ENCODE data around the gene LINC01488. TPM values are rescaled to one million over a fixed set of nuclear protein-coding genes. Genes with fewer than 3 reads are reported as not detected.

Gene LINC01488
- total and polyA plus RNA-seq, 9 of the 15 experiments (the other 6 are each of a cell fraction or from before 2014, with no cell fraction given) = not detected

DNA sequence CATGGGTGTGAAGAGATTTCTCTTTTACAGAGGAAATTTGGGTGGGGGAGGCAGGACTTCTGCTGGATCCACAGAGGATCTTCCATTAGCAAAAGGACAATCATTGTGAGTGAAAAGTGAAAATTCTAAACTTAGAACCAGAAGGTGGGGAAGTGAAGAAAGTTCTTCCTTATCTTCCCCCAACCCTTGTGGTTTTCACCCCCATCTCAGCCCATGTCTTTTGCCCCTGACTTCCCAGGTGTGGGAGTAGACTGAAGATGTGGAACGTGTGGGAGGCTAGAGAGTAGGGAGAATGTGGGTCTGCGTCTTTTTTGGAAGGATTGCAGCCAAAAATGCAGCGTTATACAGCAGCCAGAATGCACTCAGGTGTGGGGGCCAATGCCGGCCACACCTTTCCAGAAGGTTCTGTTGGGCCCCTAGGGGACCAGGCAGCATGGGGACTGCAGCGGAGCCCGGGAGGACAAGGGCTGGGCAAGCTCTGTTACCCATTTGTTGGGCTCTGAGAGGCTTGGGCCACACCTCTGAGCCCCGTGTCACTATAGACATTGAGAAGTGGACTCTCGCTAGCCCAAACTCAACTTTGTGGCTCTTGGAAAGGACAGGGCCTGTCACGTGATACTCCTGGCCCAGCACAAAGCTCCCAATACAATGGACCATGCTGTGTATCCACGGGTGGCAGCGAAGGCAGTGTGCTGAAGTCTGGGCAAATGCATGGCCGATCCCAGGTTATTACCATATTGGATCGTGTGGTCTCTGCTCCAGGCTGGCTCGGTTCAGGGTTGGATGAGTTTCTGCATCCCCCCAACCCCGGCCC lies 32.8 kb upstream of the LINC01488 start (continued):
- TF ChIP-seq CXXC5 (CRISPR knock-in tag; IDR thresholded peaks at IDR 0.05) = peak; percentile 26; the same call in 1 of the 2 replicates
- TF ChIP-seq, protein P1, sequence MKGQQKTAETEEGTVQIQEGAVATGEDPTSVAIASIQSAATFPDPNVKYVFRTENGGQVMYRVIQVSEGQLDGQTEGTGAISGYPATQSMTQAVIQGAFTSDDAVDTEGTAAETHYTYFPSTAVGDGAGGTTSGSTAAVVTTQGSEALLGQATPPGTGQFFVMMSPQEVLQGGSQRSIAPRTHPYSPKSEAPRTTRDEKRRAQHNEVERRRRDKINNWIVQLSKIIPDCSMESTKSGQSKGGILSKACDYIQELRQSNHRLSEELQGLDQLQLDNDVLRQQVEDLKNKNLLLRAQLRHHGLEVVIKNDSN (CRISPR knock-in tag; IDR thresholded peaks at IDR 0.05) = peak; percentile 88
- TF ChIP-seq EP300 (IDR thresholded peaks at IDR 0.05; ENCODE audit: low read length) = peak; percentile 76; the same call in 1 of the 2 replicates
- no peak for TF ChIP-seq ARHGAP35 (IDR thresholded peaks at IDR 0.05; ENCODE audit: partially characterized antibody)
- TF ChIP-seq, protein P2, sequence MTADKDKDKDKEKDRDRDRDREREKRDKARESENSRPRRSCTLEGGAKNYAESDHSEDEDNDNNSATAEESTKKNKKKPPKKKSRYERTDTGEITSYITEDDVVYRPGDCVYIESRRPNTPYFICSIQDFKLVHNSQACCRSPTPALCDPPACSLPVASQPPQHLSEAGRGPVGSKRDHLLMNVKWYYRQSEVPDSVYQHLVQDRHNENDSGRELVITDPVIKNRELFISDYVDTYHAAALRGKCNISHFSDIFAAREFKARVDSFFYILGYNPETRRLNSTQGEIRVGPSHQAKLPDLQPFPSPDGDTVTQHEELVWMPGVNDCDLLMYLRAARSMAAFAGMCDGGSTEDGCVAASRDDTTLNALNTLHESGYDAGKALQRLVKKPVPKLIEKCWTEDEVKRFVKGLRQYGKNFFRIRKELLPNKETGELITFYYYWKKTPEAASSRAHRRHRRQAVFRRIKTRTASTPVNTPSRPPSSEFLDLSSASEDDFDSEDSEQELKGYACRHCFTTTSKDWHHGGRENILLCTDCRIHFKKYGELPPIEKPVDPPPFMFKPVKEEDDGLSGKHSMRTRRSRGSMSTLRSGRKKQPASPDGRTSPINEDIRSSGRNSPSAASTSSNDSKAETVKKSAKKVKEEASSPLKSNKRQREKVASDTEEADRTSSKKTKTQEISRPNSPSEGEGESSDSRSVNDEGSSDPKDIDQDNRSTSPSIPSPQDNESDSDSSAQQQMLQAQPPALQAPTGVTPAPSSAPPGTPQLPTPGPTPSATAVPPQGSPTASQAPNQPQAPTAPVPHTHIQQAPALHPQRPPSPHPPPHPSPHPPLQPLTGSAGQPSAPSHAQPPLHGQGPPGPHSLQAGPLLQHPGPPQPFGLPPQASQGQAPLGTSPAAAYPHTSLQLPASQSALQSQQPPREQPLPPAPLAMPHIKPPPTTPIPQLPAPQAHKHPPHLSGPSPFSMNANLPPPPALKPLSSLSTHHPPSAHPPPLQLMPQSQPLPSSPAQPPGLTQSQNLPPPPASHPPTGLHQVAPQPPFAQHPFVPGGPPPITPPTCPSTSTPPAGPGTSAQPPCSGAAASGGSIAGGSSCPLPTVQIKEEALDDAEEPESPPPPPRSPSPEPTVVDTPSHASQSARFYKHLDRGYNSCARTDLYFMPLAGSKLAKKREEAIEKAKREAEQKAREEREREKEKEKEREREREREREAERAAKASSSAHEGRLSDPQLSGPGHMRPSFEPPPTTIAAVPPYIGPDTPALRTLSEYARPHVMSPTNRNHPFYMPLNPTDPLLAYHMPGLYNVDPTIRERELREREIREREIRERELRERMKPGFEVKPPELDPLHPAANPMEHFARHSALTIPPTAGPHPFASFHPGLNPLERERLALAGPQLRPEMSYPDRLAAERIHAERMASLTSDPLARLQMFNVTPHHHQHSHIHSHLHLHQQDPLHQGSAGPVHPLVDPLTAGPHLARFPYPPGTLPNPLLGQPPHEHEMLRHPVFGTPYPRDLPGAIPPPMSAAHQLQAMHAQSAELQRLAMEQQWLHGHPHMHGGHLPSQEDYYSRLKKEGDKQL (CRISPR knock-in tag; IDR thresholded peaks at IDR 0.05; ENCODE audit: borderline replicate concordance) = no peak
- TF ChIP-seq IRF2 (CRISPR knock-in tag; IDR thresholded peaks at IDR 0.05) = no peak
- no peak for TF ChIP-seq ADNP (tag; IDR thresholded peaks at IDR 0.05)
- TF ChIP-seq CAMTA2 (CRISPR knock-in tag; conservative IDR thresholded peaks at IDR 0.05) = no peak
- TF ChIP-seq ELF2 (CRISPR knock-in tag; IDR thresholded peaks at IDR 0.05) = no peak
- no peak for TF ChIP-seq PHF8 (IDR thresholded peaks at IDR 0.05; ENCODE audit: borderline replicate concordance, low read length)
- TF ChIP-seq, protein P3, sequence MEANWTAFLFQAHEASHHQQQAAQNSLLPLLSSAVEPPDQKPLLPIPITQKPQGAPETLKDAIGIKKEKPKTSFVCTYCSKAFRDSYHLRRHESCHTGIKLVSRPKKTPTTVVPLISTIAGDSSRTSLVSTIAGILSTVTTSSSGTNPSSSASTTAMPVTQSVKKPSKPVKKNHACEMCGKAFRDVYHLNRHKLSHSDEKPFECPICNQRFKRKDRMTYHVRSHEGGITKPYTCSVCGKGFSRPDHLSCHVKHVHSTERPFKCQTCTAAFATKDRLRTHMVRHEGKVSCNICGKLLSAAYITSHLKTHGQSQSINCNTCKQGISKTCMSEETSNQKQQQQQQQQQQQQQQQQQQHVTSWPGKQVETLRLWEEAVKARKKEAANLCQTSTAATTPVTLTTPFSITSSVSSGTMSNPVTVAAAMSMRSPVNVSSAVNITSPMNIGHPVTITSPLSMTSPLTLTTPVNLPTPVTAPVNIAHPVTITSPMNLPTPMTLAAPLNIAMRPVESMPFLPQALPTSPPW (CRISPR knock-in tag; IDR thresholded peaks at IDR 0.05) = peak; percentile 56
- TF ChIP-seq RBBP5 (IDR thresholded peaks at IDR 0.05; ENCODE audit: borderline replicate concordance, insufficient read depth, low read length, poor library complexity, severe bottlenecking) = peak; percentile 23
- no peak for TF ChIP-seq SUPT5H (IDR thresholded peaks at IDR 0.05)
- TF ChIP-seq ZC3H4 (CRISPR knock-in tag; IDR thresholded peaks at IDR 0.05; ENCODE audit: borderline replicate concordance) = no peak
- no peak for TF ChIP-seq STAT5A (IDR thresholded peaks at IDR 0.05; ENCODE audit: borderline replicate concordance, low read length)
- peak in 1 of 2 experiments; percentile 10; a peak in 1 of 4 replicates for TF ChIP-seq RAD21 (CRISPR knock-in tag; conservative IDR thresholded peaks at IDR 0.05 in 1 of 2, IDR thresholded peaks at IDR 0.05 in 1 of 2)
- TF ChIP-seq ZNF217 (CRISPR knock-in tag; IDR thresholded peaks at IDR 0.05) = no peak
- TF ChIP-seq, protein P4, sequence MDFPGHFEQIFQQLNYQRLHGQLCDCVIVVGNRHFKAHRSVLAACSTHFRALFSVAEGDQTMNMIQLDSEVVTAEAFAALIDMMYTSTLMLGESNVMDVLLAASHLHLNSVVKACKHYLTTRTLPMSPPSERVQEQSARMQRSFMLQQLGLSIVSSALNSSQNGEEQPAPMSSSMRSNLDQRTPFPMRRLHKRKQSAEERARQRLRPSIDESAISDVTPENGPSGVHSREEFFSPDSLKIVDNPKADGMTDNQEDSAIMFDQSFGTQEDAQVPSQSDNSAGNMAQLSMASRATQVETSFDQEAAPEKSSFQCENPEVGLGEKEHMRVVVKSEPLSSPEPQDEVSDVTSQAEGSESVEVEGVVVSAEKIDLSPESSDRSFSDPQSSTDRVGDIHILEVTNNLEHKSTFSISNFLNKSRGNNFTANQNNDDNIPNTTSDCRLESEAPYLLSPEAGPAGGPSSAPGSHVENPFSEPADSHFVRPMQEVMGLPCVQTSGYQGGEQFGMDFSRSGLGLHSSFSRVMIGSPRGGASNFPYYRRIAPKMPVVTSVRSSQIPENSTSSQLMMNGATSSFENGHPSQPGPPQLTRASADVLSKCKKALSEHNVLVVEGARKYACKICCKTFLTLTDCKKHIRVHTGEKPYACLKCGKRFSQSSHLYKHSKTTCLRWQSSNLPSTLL (IDR thresholded peaks at IDR 0.05) = no peak

All from K562 (cell line).